ENCODE data around the gene GNAT1.
"Not testable (repeated sequence)": the region's sequence is repeated elsewhere in the genome, so short reads cannot be mapped to it uniquely, and the experiment has no call there.

DNA sequence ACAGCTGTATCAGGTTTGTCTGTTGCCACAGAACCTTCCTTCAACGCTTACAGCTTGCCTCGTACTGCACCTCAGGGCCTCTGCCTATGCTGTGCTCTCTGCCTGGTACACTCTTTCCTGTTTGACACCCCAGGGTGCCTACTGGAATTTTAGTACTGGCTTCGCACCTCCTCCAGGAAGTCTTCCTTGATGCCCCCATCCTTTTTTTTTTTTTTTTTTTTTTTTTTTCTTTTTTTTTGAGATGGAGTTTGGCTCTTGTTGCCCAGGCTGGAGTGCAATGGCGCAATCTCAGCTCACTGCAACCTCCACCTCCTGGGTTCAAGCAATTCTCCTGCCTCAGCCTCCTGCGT, 19.9 kb downstream of the GNAT1 start:
- TF ChIP-seq ZNF565 (CRISPR knock-in tag; conservative IDR thresholded peaks at IDR 0.05; ENCODE audit: low read depth); ZFP30 (CRISPR knock-in tag; IDR thresholded peaks at IDR 0.05); CSDC2 (CRISPR knock-in tag; IDR thresholded peaks at IDR 0.05); PPARA (CRISPR knock-in tag; IDR thresholded peaks at IDR 0.05; ENCODE audit: borderline replicate concordance); TOX (CRISPR knock-in tag; IDR thresholded peaks at IDR 0.05; ENCODE audit: borderline replicate concordance): not testable (repeated sequence)
- TF ChIP-seq, protein P1, sequence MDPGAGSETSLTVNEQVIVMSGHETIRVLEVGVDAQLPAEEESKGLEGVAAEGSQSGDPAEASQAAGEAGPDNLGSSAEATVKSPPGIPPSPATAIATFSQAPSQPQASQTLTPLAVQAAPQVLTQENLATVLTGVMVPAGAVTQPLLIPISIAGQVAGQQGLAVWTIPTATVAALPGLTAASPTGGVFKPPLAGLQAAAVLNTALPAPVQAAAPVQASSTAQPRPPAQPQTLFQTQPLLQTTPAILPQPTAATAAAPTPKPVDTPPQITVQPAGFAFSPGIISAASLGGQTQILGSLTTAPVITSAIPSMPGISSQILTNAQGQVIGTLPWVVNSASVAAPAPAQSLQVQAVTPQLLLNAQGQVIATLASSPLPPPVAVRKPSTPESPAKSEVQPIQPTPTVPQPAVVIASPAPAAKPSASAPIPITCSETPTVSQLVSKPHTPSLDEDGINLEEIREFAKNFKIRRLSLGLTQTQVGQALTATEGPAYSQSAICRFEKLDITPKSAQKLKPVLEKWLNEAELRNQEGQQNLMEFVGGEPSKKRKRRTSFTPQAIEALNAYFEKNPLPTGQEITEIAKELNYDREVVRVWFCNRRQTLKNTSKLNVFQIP (CRISPR knock-in tag; IDR thresholded peaks at IDR 0.05; ENCODE audit: borderline replicate concordance, low read depth): not testable (repeated sequence)

Data from SK-N-SH treated with all-trans-retinoic acid at 6 μM for 48 hours (cell line).